ENCODE measurements around the gene HEXD.
"Not testable (repeated sequence)": the region's sequence is repeated elsewhere in the genome, so short reads cannot be mapped to it uniquely, and the experiment has no call there.

Gene HEXD

GRCh38 chr17:82458885-82459424 lies 40.8 kb downstream of the HEXD start:
- no peak for DNase-seq (ENCODE audit: low read depth)

- DNase-seq (ENCODE audit: low read depth): not testable (repeated sequence)
These were observed 41.8 kb downstream of the HEXD start for GRCh38 chr17:82459936-82460335.

GRCh38 chr17:82461827-82462524 lies 43.8 kb downstream of the HEXD start:
- no peak for DNase-seq (ENCODE audit: low read depth)

GRCh38 chr17:82463391-82463790 lies 45.2 kb downstream of the HEXD start:
- no peak for DNase-seq (ENCODE audit: low read depth)

GRCh38 chr17:82463925-82464566 lies 45.9 kb downstream of the HEXD start:
- no peak for DNase-seq (ENCODE audit: low read depth)

GRCh38 chr17:82464567-82464929 lies 46.4 kb downstream of the HEXD start:
- no peak for DNase-seq (ENCODE audit: low read depth)

- DNase-seq (ENCODE audit: low read depth): no peak
These were observed 47.0 kb downstream of the HEXD start for GRCh38 chr17:82465023-82465603.

- DNase-seq (ENCODE audit: low read depth): no peak
These were observed 50.5 kb downstream of the HEXD start for GRCh38 chr17:82468692-82469091.

- no peak for DNase-seq (ENCODE audit: low read depth)
These were observed 51.9 kb downstream of the HEXD start for GRCh38 chr17:82470065-82470464.

GRCh38 chr17:82474223-82475010 lies 56.3 kb downstream of the HEXD start:
- no peak for DNase-seq (ENCODE audit: low read depth)

GRCh38 chr17:82475458-82475857 lies 57.3 kb downstream of the HEXD start:
- no peak for DNase-seq (ENCODE audit: low read depth)

- no peak for DNase-seq (ENCODE audit: low read depth)
These were observed 59.8 kb downstream of the HEXD start for GRCh38 chr17:82477934-82478333.

- DNase-seq (ENCODE audit: low read depth): no peak
These were observed 61.5 kb downstream of the HEXD start for GRCh38 chr17:82479602-82480001.

- DNase-seq (ENCODE audit: low read depth): no peak
These were observed 62.2 kb downstream of the HEXD start for GRCh38 chr17:82480318-82480717.

- no peak for DNase-seq (ENCODE audit: low read depth)
These were observed 65.1 kb downstream of the HEXD start for GRCh38 chr17:82483204-82483660.

GRCh38 chr17:82483836-82484235 lies 65.7 kb downstream of the HEXD start:
- no peak for DNase-seq (ENCODE audit: low read depth)

- DNase-seq (ENCODE audit: low read depth): no peak
These were observed 68.3 kb downstream of the HEXD start for GRCh38 chr17:82486231-82487094.

GRCh38 chr17:82487910-82488309 lies 69.8 kb downstream of the HEXD start:
- no peak for DNase-seq (ENCODE audit: low read depth)

- DNase-seq (ENCODE audit: low read depth): no peak
These were observed 71.0 kb downstream of the HEXD start for GRCh38 chr17:82489117-82489516.

- no peak for DNase-seq (ENCODE audit: low read depth)
These were observed 71.8 kb downstream of the HEXD start for GRCh38 chr17:82489851-82490511.

Measured in activated T-helper 9 cell treated with anti-CD3 and anti-CD28 coated beads, Interleukin-2, amount 50 U/mL, for 16 hours (primary cell).